B cell (primary cell): ENCODE data around the gene COL9A3. TPM values are rescaled to one million over a fixed set of nuclear protein-coding genes. Genes with fewer than 3 reads are reported as not detected.

Source experiments
- ATAC-seq: fragments of 200-7000 bp; cut with Tn5 transposase; one replicate; pipeline ENCODE4 v1.10.0; 2021; ENCODE audit warnings: low read depth, mild to moderate bottlenecking, moderate number of reproducible peaks, moderate library complexity
- CTCF ChIA-PET: fragments of 350-600 bp; sonication (Branson Sonifier 250); formaldehyde crosslinking; loops from one replicate; lab custom pipeline; 2021; ENCODE audit warnings: antibody characterized with exemption, inconsistent platforms; lab: Charles Lee
- POLR2A ChIA-PET: fragments of 350-600 bp; sonication (Branson Sonifier 250); formaldehyde crosslinking; loops from one replicate; lab custom pipeline; 2021; ENCODE audit warnings: antibody characterized with exemption; lab: Charles Lee
- DNase-seq: peaks from one replicate; pipeline ENCODE4 v3.0.0; 2013
- H2AFZ ChIP-seq: 2 replicates; pipeline ENCODE4 v1.6.1; 2012; ENCODE audit warnings: mild to moderate bottlenecking, low read depth, low read length; ENCODE audit not compliant: insufficient read depth, poor library complexity, severe bottlenecking
- H3K27ac ChIP-seq, 2 donors: 1 replicate in 1 of 2; 2 replicates in 1 of 2; pipeline ENCODE4 v1.5.1; 2012 to 2013; ENCODE audit warnings: low read length in 2 of 2, mild to moderate bottlenecking in 2 of 2, moderate library complexity in 1 of 2
- H3K27me3 ChIP-seq, 4 experiments: fragments of 200-600 bp in 1 of 4; sonication (generic) in 1 of 4; replicated peaks in 1 of 4; 1 replicate in 2 of 4; 2 replicates in 2 of 4; pipeline versions ENCODE4 v1.6.1 to v1.7.0; 2013 to 2016; ENCODE audit warnings: low read length in 3 of 4, mild to moderate bottlenecking in 2 of 4, mixed read lengths in 1 of 4, moderate library complexity in 1 of 4; ENCODE audit not compliant: insufficient read depth in 4 of 4, control insufficient read depth in 3 of 4; ENCODE audit errors: control extremely low read depth in 1 of 4
- H3K36me3 ChIP-seq, 2 experiments: replicated peaks in 1 of 2; 1 replicate in 1 of 2; 2 replicates in 1 of 2; pipeline versions ENCODE4 v1.6.1 to v1.7.1; 2013; ENCODE audit warnings: low read length in 1 of 2; ENCODE audit not compliant: insufficient read depth in 2 of 2, control insufficient read depth in 1 of 2; ENCODE audit errors: control extremely low read depth in 1 of 2, extremely low read depth in 1 of 2
- H3K4me1 ChIP-seq, 2 donors: fragments of 200-600 bp in 1 of 2; sonication (generic) in 1 of 2; 1 replicate in 1 of 2; 2 replicates in 1 of 2; pipeline versions ENCODE4 v1.5.1 to v1.6.1; 2013 to 2017; ENCODE audit warnings: low read length in 2 of 2; ENCODE audit not compliant: control insufficient read depth in 2 of 2, insufficient read depth in 2 of 2
- H3K4me2 ChIP-seq: replicated peaks from 2 replicates; pipeline ENCODE3; 2012; ENCODE audit warnings: mild to moderate bottlenecking, low read depth, low read length; ENCODE audit not compliant: poor library complexity, severe bottlenecking
- H3K4me3 ChIP-seq, 5 experiments: fragments of 200-600 bp in 1 of 5; sonication (generic) in 1 of 5; 1 replicate in 3 of 5; 2 replicates in 2 of 5; pipeline versions ENCODE4 v1.5.1 to v1.7.0; 2011 to 2016; ENCODE audit warnings: low read length in 4 of 5, mild to moderate bottlenecking in 4 of 5, low read depth in 2 of 5, control low read depth in 1 of 5, moderate library complexity in 1 of 5; ENCODE audit not compliant: insufficient read depth in 1 of 5; ENCODE audit errors: control extremely low read depth in 1 of 5, extremely low read depth in 1 of 5
- H3K79me2 ChIP-seq: fragments of 200-600 bp; sonication (generic); one replicate; pipeline ENCODE4 v1.6.0; 2016; ENCODE audit warnings: low read length; ENCODE audit not compliant: control insufficient read depth, insufficient read depth
- H3K9ac ChIP-seq: fragments of 200-600 bp; sonication (generic); 2 replicates; pipeline ENCODE4 v1.6.1; 2017; ENCODE audit warnings: mild to moderate bottlenecking, low read length, moderate library complexity
- H3K9me3 ChIP-seq, 3 donors: one replicate each; pipeline versions ENCODE4 v1.6.1 to v1.7.1; 2013; ENCODE audit warnings: low read length in 2 of 3; ENCODE audit not compliant: control insufficient read depth in 2 of 3, insufficient read depth in 1 of 3; ENCODE audit errors: control extremely low read depth in 1 of 3
- H4K20me1 ChIP-seq: 2 replicates; pipeline ENCODE4 v1.6.0; 2012; ENCODE audit warnings: mild to moderate bottlenecking, low read length; ENCODE audit not compliant: insufficient read depth, control insufficient read depth, poor library complexity, severe bottlenecking
- H3K27ac Mint-ChIP-seq: one replicate; pipeline ENCODE4 v1.8.0; 2021; ENCODE audit warnings: mixed read lengths
- H3K27me3 Mint-ChIP-seq: one replicate; pipeline ENCODE4 v1.8.0; 2021; ENCODE audit warnings: mixed read lengths
- H3K4me1 Mint-ChIP-seq: one replicate; pipeline ENCODE4 v1.8.0; 2021; ENCODE audit warnings: mixed read lengths
- H3K4me3 Mint-ChIP-seq: one replicate; pipeline ENCODE4 v1.8.0; 2021; ENCODE audit warnings: mixed read lengths
- H3K9me3 Mint-ChIP-seq: one replicate; pipeline ENCODE4 v1.8.0; 2022; ENCODE audit warnings: mixed read lengths; ENCODE audit not compliant: insufficient read depth
- CTCF ChIP-seq: fragments of 200-600 bp; IDR thresholded peaks from one replicate; pipeline ENCODE4 v1.8.0; 2022; ENCODE audit warnings: antibody characterized with exemption, mild to moderate bottlenecking
- EZH2 ChIP-seq: IDR thresholded peaks from 2 replicates; pipeline ENCODE4 v1.6.1; 2012; ENCODE audit warnings: borderline replicate concordance, low read depth, mild to moderate bottlenecking, moderate library complexity, low read length; ENCODE audit not compliant: insufficient read depth, poor library complexity, severe bottlenecking
- WGBS: methylation state at CpG from one replicate; pipeline ENCODE4 v1.1.5; 2013; ENCODE audit warnings: missing lambda C conversion rate; ENCODE audit not compliant: insufficient coverage; 5-methylcytosine and 5-hydroxymethylcytosine counted together
- intact Hi-C: fragments of 100-400 bp; cut with micrococcal nuclease; formaldehyde crosslinking; loops from one replicate; pipeline ENCODE4 v1.10.0; 2022
- polyA plus RNA-seq: library from polyadenylated mRNA; depleted of rRNA; stranded (reverse); fragments of >200 nt; gene quantifications from 2 replicates; pipeline ENCODE4 v1.2.3, GENCODE V29; 2012
- total RNA-seq, 2 donors: library from RNA; stranded (reverse); fragments of 120-200 nt in 1 of 2; gene quantifications; 1 replicate in 1 of 2; 2 replicates in 1 of 2; pipeline versions ENCODE4 v1.2.3 to v1.2.4, GENCODE V29; 2013 to 2022

Gene COL9A3
- total and polyA plus RNA-seq, 2 donors (not counting 1 experiment from before 2014, with no cell fraction given) = 10.7 to 96.3 TPM

GRCh38 chr20:62796699-62797491 lies 20.0 kb upstream of the COL9A3 start:
- no peaks in the 10 kb centered on the region for H3K27me3 Mint-ChIP-seq
- peaks cover 2 to 25% of the 10 kb centered on the region in 2 experiments for H3K36me3 ChIP-seq
- H2AFZ ChIP-seq = peak overlapping the region; percentile 88
- no peaks in the 10 kb centered on the region for H3K27me3 ChIP-seq
- no peaks in the 10 kb centered on the region for H3K9me3 Mint-ChIP-seq
- ChIA-PET POLR2A (interaction anchor here (0.6 to 1.0 kb wide), 3 partner anchors 11 to 173 kb away, joined by 3 read pairs; no protein-coding TSS in a partner anchor), CTCF (interaction anchor here (0.6 to 3.3 kb wide), 5 partner anchors 8 to 297 kb away, joined by 3 to 13 read pairs (median 4); no protein-coding TSS in a partner anchor)
- 39% methylated on average over 34 of the region's 53 CpGs for WGBS
- peaks cover 32% of the 10 kb centered on the region for H3K4me1 Mint-ChIP-seq
- no peak overlapping the region for H3K27ac ChIP-seq
- peak overlapping the region; percentile 63 for H3K9ac ChIP-seq
- H3K4me2 ChIP-seq = peak overlapping the region; percentile 98
- H3K79me2 ChIP-seq = peaks cover 8% of the 10 kb centered on the region
- no peaks in the 10 kb centered on the region for H3K9me3 ChIP-seq
- peak overlapping the region in 4 of 5 experiments; percentile 38 to 69 (median 64) for H3K4me3 ChIP-seq
- intact Hi-C loops = loop anchor here (10.0 kb wide), 1 partner anchor 158 kb away; the partner anchor contains the start of gene SLC17A9
- TF ChIP-seq CTCF (no peak), EZH2 (no peak)
- DNase-seq (no peak), ATAC-seq (no peak)
- peaks cover 9% of the 10 kb centered on the region for H4K20me1 ChIP-seq
- H3K4me1 ChIP-seq = peaks cover 14 to 38% of the 10 kb centered on the region in 2 donors
- H3K27ac Mint-ChIP-seq = peak overlapping the region; percentile 80
- peak overlapping the region; percentile 82 for H3K4me3 Mint-ChIP-seq
